Keratinocyte (primary cell): ENCODE results near the gene CCDC61. TPM values are rescaled to one million over a fixed set of nuclear protein-coding genes. Genes with fewer than 3 reads are reported as not detected.

ENCODE experiments used
- DNase-seq: peaks from one replicate; pipeline ENCODE4 v3.0.0-alpha.2; 2011; ENCODE audit warnings: low read depth, missing footprints, low spot score
- FAIRE-seq: peaks from 2 replicates; lab custom pipeline; 2011; peaks lifted over from hg19 to GRCh38; lab: Jason Lieb, UNC
- H2AFZ ChIP-seq: 2 replicates; pipeline ENCODE4 v1.6.0; 2012; ENCODE audit warnings: low read length, control low read depth, inconsistent platforms; ENCODE audit not compliant: control insufficient read depth
- H3K27ac ChIP-seq: 2 replicates; pipeline ENCODE4 v1.5.1; 2011; ENCODE audit warnings: low read length; ENCODE audit not compliant: control insufficient read depth, insufficient read depth
- H3K27me3 ChIP-seq: 3 replicates; pipeline ENCODE4 v1.6.0; 2011; ENCODE audit warnings: low read length; ENCODE audit not compliant: control insufficient read depth, insufficient read depth; ENCODE audit errors: extremely low read depth
- H3K36me3 ChIP-seq, 2 experiments: 2 replicates in 1 of 2; 3 replicates in 1 of 2; pipeline ENCODE4 v1.5.1; 2011; ENCODE audit warnings: low read length in 2 of 2, mild to moderate bottlenecking in 1 of 2; ENCODE audit not compliant: control insufficient read depth in 2 of 2, insufficient read depth in 2 of 2; ENCODE audit errors: extremely low read depth in 1 of 2
- H3K4me1 ChIP-seq: 3 replicates; pipeline ENCODE4 v1.5.1; 2011; ENCODE audit warnings: low read length; ENCODE audit not compliant: control insufficient read depth, insufficient read depth; ENCODE audit errors: extremely low read depth
- H3K4me2 ChIP-seq: 3 replicates; pipeline ENCODE4 v1.6.0; 2011; ENCODE audit warnings: low read depth, low read length; ENCODE audit not compliant: control insufficient read depth, insufficient read depth; ENCODE audit errors: extremely low read depth
- H3K4me3 ChIP-seq, 3 experiments: fragments of 200-600 bp in 1 of 3; sonication (generic) in 1 of 3; 2 replicates in 2 of 3; 3 replicates in 1 of 3; pipeline ENCODE4 v1.5.1; 2011 to 2016; ENCODE audit warnings: low read length in 3 of 3, mild to moderate bottlenecking in 3 of 3, control low read depth in 2 of 3, inconsistent platforms in 1 of 3, low read depth in 1 of 3, mixed read lengths in 1 of 3, mixed run types in 1 of 3, moderate library complexity in 1 of 3; ENCODE audit not compliant: control insufficient read depth in 2 of 3, insufficient read depth in 2 of 3; ENCODE audit errors: extremely low read depth in 1 of 3
- H3K79me2 ChIP-seq: 2 replicates; pipeline ENCODE4 v1.6.0; 2012; ENCODE audit warnings: low read length; ENCODE audit not compliant: control insufficient read depth, insufficient read depth
- H3K9ac ChIP-seq: 3 replicates; pipeline ENCODE4 v1.6.0; 2011; ENCODE audit warnings: low read length; ENCODE audit not compliant: control insufficient read depth, insufficient read depth; ENCODE audit errors: extremely low read depth
- H3K9me1 ChIP-seq: 3 replicates; pipeline ENCODE4 v1.6.0; 2011; ENCODE audit warnings: low read length; ENCODE audit not compliant: control insufficient read depth, insufficient read depth; ENCODE audit errors: extremely low read depth
- H3K9me3 ChIP-seq: 2 replicates; pipeline ENCODE4 v1.5.1; 2012; ENCODE audit warnings: low read depth, low read length; ENCODE audit not compliant: control insufficient read depth
- H4K20me1 ChIP-seq: 3 replicates; pipeline ENCODE4 v1.6.0; 2011; ENCODE audit warnings: low read length; ENCODE audit not compliant: control insufficient read depth, insufficient read depth; ENCODE audit errors: extremely low read depth
- CTCF ChIP-seq, 3 experiments: IDR thresholded peaks in 1 of 3; conservative IDR thresholded peaks in 1 of 3; optimal IDR thresholded peaks in 1 of 3; 2 replicates in 2 of 3; 3 replicates in 1 of 3; pipeline versions ENCODE3 to v1.5.1; 2011; ENCODE audit warnings: low read length in 3 of 3, mild to moderate bottlenecking in 3 of 3, moderate library complexity in 2 of 3, control low read depth in 1 of 3, inconsistent platforms in 1 of 3; ENCODE audit not compliant: insufficient read depth in 2 of 3; ENCODE audit errors: extremely low read depth in 1 of 3
- EZH2 ChIP-seq: IDR thresholded peaks from one replicate; pipeline ENCODE4 v1.6.1; 2012; ENCODE audit warnings: inconsistent platforms, mild to moderate bottlenecking, low read length, moderate library complexity
- dilution Hi-C: fragments of 300-500 bp; cut with MboI; formaldehyde crosslinking; loops from one replicate; pipeline ENCODE4 v1.7.0; 2020; ENCODE audit warnings: low sequenced_read_pairs; ENCODE audit not compliant: extremely low pct_ligation_motif_present
- polyA plus RNA-seq, 5 experiments: library from polyadenylated mRNA; depleted of rRNA in 3 of 5; stranded (reverse) in 3 of 5; stranded (forward) in 1 of 5; unstranded in 1 of 5; fragments of >200 nt; gene quantifications; 1 replicate in 1 of 5; 2 replicates in 3 of 5; 3 replicates in 1 of 5; pipeline versions ENCODE4 v1.2.1 to v1.2.3, GENCODE V29; 2011 to 2012; ENCODE audit warnings: missing spikeins in 2 of 5, low read depth in 1 of 5, low replicate concordance in 1 of 5

Gene CCDC61
- polyA plus RNA-seq, 1 donor (not counting 4 experiments of a cell fraction or from before 2014, with no cell fraction given) = 5.8 TPM

DNA sequence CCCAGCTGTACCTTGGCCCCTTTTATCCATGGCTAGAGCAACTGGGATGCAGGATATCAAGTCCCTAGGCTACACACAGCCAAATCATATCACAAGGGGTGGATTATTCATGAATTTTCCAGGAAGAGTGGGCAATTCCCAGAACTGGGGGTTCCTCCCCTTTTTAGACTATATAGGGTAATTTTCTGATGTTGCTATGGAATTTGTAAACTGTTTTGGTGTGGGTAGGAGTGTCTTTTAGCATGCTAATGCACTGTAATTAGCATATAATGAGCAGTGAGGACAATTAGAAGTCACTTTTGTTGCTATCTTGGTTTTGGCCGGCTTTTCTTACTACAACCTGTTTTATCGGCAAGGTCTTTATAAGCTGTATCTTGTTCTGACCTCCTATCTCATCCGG is 63.5 kb downstream of the CCDC61 start:
- no peaks in the 10 kb centered on the region for H3K27me3 ChIP-seq
- H4K20me1 ChIP-seq = no peaks in the 10 kb centered on the region
- dilution Hi-C loops = no loop called here
- H3K9me3 ChIP-seq = peaks cover 2% of the 10 kb centered on the region
- H3K9me1 ChIP-seq = no peaks in the 10 kb centered on the region
- no peak overlapping the region for H3K27ac ChIP-seq
- no peak overlapping the region for H2AFZ ChIP-seq
- FAIRE-seq = no peak
- H3K9ac ChIP-seq = no peak overlapping the region
- H3K79me2 ChIP-seq = no peaks in the 10 kb centered on the region
- TF ChIP-seq EZH2 = no peak
- TF ChIP-seq CTCF (optimal IDR thresholded peaks at IDR 0.05 in 1 of 3, IDR thresholded peaks at IDR 0.05 in 1 of 3, conservative IDR thresholded peaks at IDR 0.05 in 1 of 3; ENCODE audit: extremely low read depth in 1 of 3, insufficient read depth in 2 of 3, low read length in 3 of 3) = no peak
- H3K4me2 ChIP-seq = no peak overlapping the region
- peaks cover 13% of the 10 kb centered on the region for H3K4me1 ChIP-seq
- no peaks in the 10 kb centered on the region for H3K36me3 ChIP-seq
- no peak for DNase-seq
- H3K4me3 ChIP-seq = no peak overlapping the region

DNA sequence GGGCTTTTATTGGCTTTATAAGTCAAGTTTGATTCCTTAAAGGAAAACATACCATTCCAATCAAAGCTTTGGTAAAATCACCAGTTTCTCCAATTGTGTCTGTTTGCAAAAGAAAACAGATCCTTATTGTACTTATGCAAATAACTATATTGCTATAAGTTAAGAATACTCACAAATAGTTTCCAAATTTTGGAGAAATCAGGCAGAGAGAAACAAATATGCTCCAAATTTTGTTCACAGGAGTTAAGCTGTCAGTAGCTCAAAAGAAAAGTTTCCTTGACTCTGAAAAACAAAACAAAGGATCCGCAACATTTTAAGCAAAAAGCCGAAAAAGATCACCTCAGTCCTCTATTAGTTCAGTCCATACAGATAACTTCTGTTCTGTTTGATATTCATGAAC is 64.7 kb downstream of the CCDC61 start:
- Histone ChIP-seq H3K9me3 (peaks cover 2% of the 10 kb centered on the region), H3K36me3 (no peaks in the 10 kb centered on the region), H3K9me1 (no peaks in the 10 kb centered on the region), H3K27ac (no peak overlapping the region), H3K4me1 (peaks cover 13% of the 10 kb centered on the region), H3K4me2 (no peak overlapping the region), H3K27me3 (no peaks in the 10 kb centered on the region), H3K4me3 (no peak overlapping the region), H3K79me2 (no peaks in the 10 kb centered on the region), H4K20me1 (no peaks in the 10 kb centered on the region), H2AFZ (no peak overlapping the region), H3K9ac (no peak overlapping the region)
- DNase-seq = no peak
- no peak for FAIRE-seq
- TF ChIP-seq EZH2 (no peak), CTCF (optimal IDR thresholded peaks at IDR 0.05 in 1 of 3, IDR thresholded peaks at IDR 0.05 in 1 of 3, conservative IDR thresholded peaks at IDR 0.05 in 1 of 3; ENCODE audit: extremely low read depth in 1 of 3, insufficient read depth in 2 of 3, low read length in 3 of 3) (no peak)
- dilution Hi-C loops = no loop called here
